SU-DHL-6 (cell line): ENCODE data around the gene RGS8.

Experiments used
- CTCF ChIP-seq: fragments of 200-600 bp; sonication (generic); IDR thresholded peaks from one replicate; pipeline ENCODE4 v1.5.1; 2017; ENCODE audit warnings: antibody characterized with exemption, mild to moderate bottlenecking, low read length, moderate library complexity; ENCODE audit not compliant: insufficient read depth, poor library complexity, severe bottlenecking
- EZH2phosphoT487 ChIP-seq: fragments of 200-600 bp; sonication (generic), shearing (Covaris generic); conservative IDR thresholded peaks from 2 replicates; pipeline ENCODE4 v1.6.1; 2018; ENCODE audit warnings: mild to moderate bottlenecking, antibody characterized with exemption, low read length, moderate library complexity, mixed read lengths

- TF ChIP-seq CTCF = no peak
- no peak for TF ChIP-seq EZH2phosphoT487
These were observed 35.3 kb downstream of the RGS8 start for GRCh38 chr1:182649041-182649440.
